Activated naive CD4-positive, alpha-beta T cell treated with anti-CD3 and anti-CD28 coated beads, Interleukin-2, amount 10 ng/mL, durations not matched to agents 7 days and 5 days (primary cell): ENCODE results near the gene MDM1.

Source experiments
- CTCF ChIA-PET: fragments of 350-600 bp; sonication (Branson Sonifier 250); formaldehyde crosslinking; loops from one replicate; lab custom pipeline; 2021; ENCODE audit warnings: antibody characterized with exemption; lab: Charles Lee
- DNase-seq: peaks from one replicate; pipeline ENCODE4 v3.0.0-alpha.2; 2020
- H3K27ac Mint-ChIP-seq: one replicate; pipeline ENCODE4 v1.8.0; 2021; ENCODE audit warnings: mild to moderate bottlenecking, moderate library complexity, mixed read lengths
- H3K27me3 Mint-ChIP-seq: one replicate; pipeline ENCODE4 v1.8.0; 2021; ENCODE audit warnings: mild to moderate bottlenecking, mixed read lengths
- H3K36me3 Mint-ChIP-seq: one replicate; pipeline ENCODE4 v1.8.0; 2021; ENCODE audit warnings: mixed read lengths
- H3K4me1 Mint-ChIP-seq: one replicate; pipeline ENCODE4 v1.8.0; 2021; ENCODE audit warnings: mixed read lengths
- H3K4me3 Mint-ChIP-seq: one replicate; pipeline ENCODE4 v1.8.0; 2021; ENCODE audit warnings: mild to moderate bottlenecking, moderate library complexity, mixed read lengths
- H3K9me3 Mint-ChIP-seq: one replicate; pipeline ENCODE4 v1.8.0; 2021; ENCODE audit warnings: mixed read lengths

MDM1 gene

GRCh38 chr12:68245180-68246021 lies 86.8 kb downstream of the MDM1 start:
- no peak overlapping the region for H3K27ac Mint-ChIP-seq
- peaks cover 17% of the 10 kb centered on the region for H3K4me1 Mint-ChIP-seq
- H3K9me3 Mint-ChIP-seq: peaks cover 2% of the 10 kb centered on the region
- peaks cover 2% of the 10 kb centered on the region for H3K36me3 Mint-ChIP-seq
- H3K27me3 Mint-ChIP-seq: peaks cover 28% of the 10 kb centered on the region
- CTCF ChIA-PET: interaction anchor here (0.8 to 1.2 kb wide), 3 partner anchors 14 to 75 kb away, joined by 3 read pairs; no protein-coding TSS in a partner anchor
- DNase-seq: no peak
- no peak overlapping the region for H3K4me3 Mint-ChIP-seq
